ENCODE measurements around the gene PABPN1. TPM values are rescaled to one million over a fixed set of nuclear protein-coding genes. Genes with fewer than 3 reads are reported as not detected.

PABPN1 gene
- total RNA-seq, 1 donor from 2014 or later = 162 TPM

- no peaks in the 10 kb centered on the region for H3K4me1 Mint-ChIP-seq (ENCODE audit: low read depth, unreplicated experiment)
- H3K4me1 ChIP-seq (ENCODE audit: insufficient read depth, low read length) = peaks cover 14% of the 10 kb centered on the region
- H3K4me3 Mint-ChIP-seq (ENCODE audit: unreplicated experiment) = peak within 1 kb of the TSS; percentile 81
- H3K27ac ChIP-seq (ENCODE audit: low read depth, low read length) = peak within 1 kb of the TSS; percentile 19
- peak within 1 kb of the TSS; percentile 58 for H3K4me3 ChIP-seq (ENCODE audit: insufficient read depth, low read depth, low read length)
- no peaks in the 10 kb centered on the region for H3K9me3 Mint-ChIP-seq (ENCODE audit: unreplicated experiment)
- H3K9me3 ChIP-seq (ENCODE audit: insufficient read depth, low read depth, low read length) = no peaks in the 10 kb centered on the region
- H3K27ac Mint-ChIP-seq (ENCODE audit: unreplicated experiment) = peak within 1 kb of the TSS; percentile 69
- H3K27me3 ChIP-seq (ENCODE audit: insufficient read depth, low read length) = no peaks in the 10 kb centered on the region
- H2AFZ ChIP-seq (ENCODE audit: low read depth, low read length) = peak within 1 kb of the TSS; percentile 88
- H3K79me2 ChIP-seq (ENCODE audit: insufficient read depth, low read length) = peaks cover 15% of the 10 kb centered on the region
- H3K36me3 Mint-ChIP-seq (ENCODE audit: low read depth, unreplicated experiment) = peaks cover 1% of the 10 kb centered on the region
- FAIRE-seq (no peak), DNase-seq (ENCODE audit: low read depth) (peak; percentile 10)
- H3K36me3 ChIP-seq (ENCODE audit: insufficient read depth, low read length) = no peaks in the 10 kb centered on the region
- peaks cover 5% of the 10 kb centered on the region for H4K20me1 ChIP-seq (ENCODE audit: insufficient read depth, low read length)
- peak within 1 kb of the TSS; percentile 81 for H3K9ac ChIP-seq (ENCODE audit: low read length)
- TF ChIP-seq EZH2 (IDR thresholded peaks at IDR 0.05; ENCODE audit: insufficient read depth, low read length) (peak; percentile 73), CTCF (IDR thresholded peaks at IDR 0.05; ENCODE audit: insufficient read depth, low read depth, low read length) (no peak)
- H3K27me3 Mint-ChIP-seq (ENCODE audit: low read depth, unreplicated experiment) = peaks cover 40% of the 10 kb centered on the region
- peak within 1 kb of the TSS; percentile 87 for H3K4me2 ChIP-seq (ENCODE audit: low read length)
Observed at GRCh38 chr14:23365036-23365731, 43.9 kb downstream of the PABPN1 start, which contains the start of gene EFS. TSS of gene EFS (minus strand) at chr14:23365172. CDS start at chr14:23365025, 147 bp downstream.

GRCh38 chr14:23365732-23366425 is 44.6 kb downstream of the PABPN1 start:
- Histone ChIP-seq H3K27me3 (ENCODE audit: insufficient read depth, low read length) (no peaks in the 10 kb centered on the region), H3K4me3 (ENCODE audit: insufficient read depth, low read depth, low read length) (peak overlapping the region; percentile 58), H3K36me3 (ENCODE audit: insufficient read depth, low read length) (no peaks in the 10 kb centered on the region), H2AFZ (ENCODE audit: low read depth, low read length) (peak overlapping the region; percentile 88), H3K9ac (ENCODE audit: low read length) (peak overlapping the region; percentile 81), H3K4me2 (ENCODE audit: low read length) (peak overlapping the region; percentile 87), H3K27ac (ENCODE audit: low read depth, low read length) (no peak overlapping the region), H3K4me1 (ENCODE audit: insufficient read depth, low read length) (peaks cover 14% of the 10 kb centered on the region), H4K20me1 (ENCODE audit: insufficient read depth, low read length) (peaks cover 4% of the 10 kb centered on the region), H3K79me2 (ENCODE audit: insufficient read depth, low read length) (peaks cover 15% of the 10 kb centered on the region), H3K9me3 (ENCODE audit: insufficient read depth, low read depth, low read length) (no peaks in the 10 kb centered on the region)
- FAIRE-seq = no peak
- Mint-ChIP-seq H3K36me3 (ENCODE audit: low read depth, unreplicated experiment) (no peaks in the 10 kb centered on the region), H3K27ac (ENCODE audit: unreplicated experiment) (no peak overlapping the region), H3K9me3 (ENCODE audit: unreplicated experiment) (no peaks in the 10 kb centered on the region), H3K27me3 (ENCODE audit: low read depth, unreplicated experiment) (peaks cover 39% of the 10 kb centered on the region), H3K4me1 (ENCODE audit: low read depth, unreplicated experiment) (no peaks in the 10 kb centered on the region), H3K4me3 (ENCODE audit: unreplicated experiment) (no peak overlapping the region)
- TF ChIP-seq EZH2 (IDR thresholded peaks at IDR 0.05; ENCODE audit: insufficient read depth, low read length) (peak; percentile 15), CTCF (IDR thresholded peaks at IDR 0.05; ENCODE audit: insufficient read depth, low read depth, low read length) (no peak)
- peak; percentile 68 for DNase-seq (ENCODE audit: low read depth)
